ENCODE data around the gene C1orf94. TPM values are rescaled to one million over a fixed set of nuclear protein-coding genes. Genes with fewer than 3 reads are reported as not detected.

The C1orf94 gene
- total and polyA plus RNA-seq, 2 of the 8 experiments (the other 6 are each of a cell fraction or from before 2014, with no cell fraction given): 5.8 to 12.5 TPM

GRCh38 chr1:34166625-34167361 is 9.9 kb upstream of the C1orf94 start (continued):
- TF ChIP-seq MAX (IDR thresholded peaks at IDR 0.05): peak; percentile 34; the same call in 1 of the 2 replicates
- peak; percentile 52; the same call in 1 of the 2 replicates for TF ChIP-seq SP1 (IDR thresholded peaks at IDR 0.05; ENCODE audit: low read depth, low read length)
- peak; percentile 43; the same call in 1 of the 2 replicates for TF ChIP-seq TAF1 (IDR thresholded peaks at IDR 0.05; ENCODE audit: low read depth, low read length)
- TF ChIP-seq SIN3A (conservative IDR thresholded peaks at IDR 0.05 in 1 of 2, IDR thresholded peaks at IDR 0.05 in 1 of 2; ENCODE audit: low read depth in 1 of 2, low read length in 2 of 2): no peak; a peak in 1 of 4 replicates
- no peak for TF ChIP-seq SP4 (IDR thresholded peaks at IDR 0.05; ENCODE audit: low read length)
- peak in 1 of 2 experiments; percentile 12; a peak in 2 of 3 replicates for TF ChIP-seq POLR2A (IDR thresholded peaks at IDR 0.05; ENCODE audit: control extremely low read depth in 1 of 2, low read depth in 2 of 2, low read length in 2 of 2)
- peak; percentile 48; the same call in 1 of the 2 replicates for TF ChIP-seq ATF2 (IDR thresholded peaks at IDR 0.05; ENCODE audit: low read length)
- peak; percentile 96 for TF ChIP-seq CTBP2 (IDR thresholded peaks at IDR 0.05; ENCODE audit: borderline replicate concordance, insufficient read depth, insufficient read length, low read length)

Measured in H1 (cell line).